ENCODE measurements around the gene MRPL38.

The MRPL38 gene

DNA sequence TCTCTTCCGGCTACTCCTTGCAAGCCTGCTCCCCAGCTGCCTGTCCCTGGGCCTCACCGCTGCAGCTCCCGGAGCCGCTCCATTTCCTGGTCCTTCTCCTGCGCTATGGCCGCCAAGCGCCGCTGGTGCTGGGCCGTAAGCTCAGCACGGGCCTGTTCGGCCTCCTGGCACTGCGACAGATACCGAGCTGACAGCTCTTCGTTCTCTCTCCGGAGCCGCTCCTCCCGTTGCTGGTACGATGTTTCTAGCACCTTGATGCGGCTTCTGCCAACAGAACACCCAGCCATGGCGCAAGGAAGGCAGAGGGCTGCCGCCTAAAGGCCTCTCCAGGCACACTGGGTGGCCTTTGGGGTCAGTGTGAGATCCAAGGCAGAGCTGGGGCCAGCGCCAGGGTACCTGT lies 14.9 kb upstream of the MRPL38 start:
- DNase-seq (ENCODE audit: low spot score), result no peak

DNA sequence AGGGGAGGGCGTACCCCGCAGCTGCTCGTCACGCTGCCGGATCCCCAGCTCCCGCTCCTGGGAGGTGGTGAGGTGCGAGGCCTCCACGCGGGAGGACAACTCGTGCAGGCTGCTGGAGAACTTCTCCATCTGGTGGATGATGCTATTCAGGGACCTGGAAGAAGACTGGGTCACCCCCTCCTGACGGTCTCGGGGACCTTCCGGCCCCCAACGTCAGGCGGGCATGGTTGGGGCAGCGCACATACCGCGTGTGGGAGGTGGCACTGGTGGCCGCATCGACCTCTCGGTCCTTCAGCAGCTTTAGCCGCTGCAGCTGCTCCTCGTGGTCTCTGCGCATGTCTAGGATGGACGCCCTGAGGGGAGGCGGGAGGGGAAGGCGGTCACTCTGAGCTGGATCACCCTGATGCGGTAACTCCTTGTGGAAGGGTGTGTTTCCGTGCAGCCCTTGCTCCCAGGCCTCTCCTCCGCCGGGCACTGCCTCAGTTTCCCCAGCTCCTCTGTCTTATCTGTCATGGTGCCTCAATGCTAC lies 13.3 kb upstream of the MRPL38 start:
- no peak for DNase-seq (ENCODE audit: low spot score)

DNA sequence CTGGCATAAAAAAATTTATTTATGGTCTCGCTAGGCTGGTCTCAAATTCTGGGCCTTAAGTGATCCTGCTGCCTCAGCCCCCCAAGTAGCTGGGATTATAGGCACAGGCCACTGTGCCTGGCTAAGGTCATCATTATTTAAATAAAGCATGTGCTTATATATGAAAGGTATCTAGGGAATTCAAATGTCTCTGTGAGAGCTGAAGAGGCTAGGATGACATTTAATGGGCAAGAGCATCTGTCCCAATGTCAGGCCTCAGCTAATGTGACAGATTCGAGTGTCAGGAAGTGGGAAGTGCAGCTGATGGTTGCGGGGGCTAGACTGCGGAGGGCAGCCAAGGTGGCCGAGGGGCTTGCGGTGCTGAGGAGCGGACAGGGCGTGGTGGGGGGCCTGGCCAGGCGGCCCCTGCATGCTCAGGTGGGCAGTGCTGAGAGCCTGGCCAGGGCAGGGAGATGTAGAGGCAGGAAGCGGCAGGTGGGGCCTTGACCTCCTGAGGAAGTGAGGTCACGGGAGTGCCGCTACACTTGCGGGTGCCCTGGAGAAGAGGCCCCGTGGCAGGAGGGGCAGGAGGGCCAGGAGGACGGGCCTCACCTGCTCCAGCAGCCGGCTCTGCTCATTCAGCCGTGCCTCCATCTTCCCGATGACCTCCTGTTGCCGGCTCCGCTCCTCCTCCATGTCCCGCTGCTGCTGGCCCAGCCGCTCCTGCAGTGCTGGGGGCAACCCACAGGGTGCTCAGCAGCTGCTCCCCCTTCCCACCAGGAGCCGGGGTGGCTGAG lies 12.6 kb upstream of the MRPL38 start:
- no peak for DNase-seq (ENCODE audit: low spot score)

DNA sequence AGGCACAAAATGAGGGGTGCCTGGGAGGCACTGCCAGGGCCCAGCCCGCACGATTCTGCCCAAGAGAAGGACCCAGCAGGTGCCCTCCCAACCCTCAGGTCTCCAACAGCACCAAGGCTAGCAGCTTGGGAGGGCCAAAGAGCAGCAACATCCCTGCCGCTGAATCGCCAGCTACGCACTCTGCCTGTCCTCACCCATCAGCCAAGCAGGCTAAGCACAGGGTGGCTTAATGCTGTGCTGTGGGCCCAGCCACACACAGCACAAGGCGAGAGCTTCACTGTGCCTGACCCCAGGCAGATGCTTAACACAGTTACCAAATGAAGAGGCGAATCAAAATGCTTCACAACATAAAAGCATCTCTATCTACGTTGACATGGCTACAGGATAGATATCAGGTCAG lies 10.6 kb upstream of the MRPL38 start:
- DNase-seq (ENCODE audit: low spot score), result no peak

DNA sequence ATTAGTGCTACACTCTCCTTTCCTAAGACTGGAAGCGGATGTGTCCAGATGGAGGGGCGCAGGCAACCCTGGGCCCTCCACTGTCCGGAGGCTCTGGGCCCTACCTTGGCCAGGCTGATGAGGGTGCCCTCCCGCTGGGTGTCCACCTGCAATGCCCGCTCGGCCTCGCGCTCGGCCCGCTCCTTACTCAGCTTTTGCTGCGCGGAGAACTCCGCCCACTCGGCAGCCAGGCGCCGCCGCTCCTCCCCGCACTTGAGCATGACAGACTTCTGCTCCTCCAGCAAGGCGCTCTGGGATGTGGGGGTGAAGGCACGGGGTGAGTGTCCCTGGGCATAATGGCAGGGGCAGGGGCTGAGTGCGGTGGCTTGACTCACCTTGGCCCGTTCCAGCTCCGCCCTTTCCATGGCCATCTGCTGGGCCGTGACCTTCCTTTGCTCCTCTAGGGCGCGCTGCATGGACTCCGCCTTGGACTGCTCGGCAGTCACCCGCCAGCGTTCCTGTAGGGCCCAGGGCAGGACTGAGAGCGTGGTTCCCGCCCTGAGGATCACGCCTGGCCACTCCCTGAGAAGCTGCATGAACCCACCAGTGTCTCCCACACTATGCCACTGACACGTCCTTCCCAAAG lies 10.1 kb upstream of the MRPL38 start:
- DNase-seq (ENCODE audit: low spot score), result no peak

DNA sequence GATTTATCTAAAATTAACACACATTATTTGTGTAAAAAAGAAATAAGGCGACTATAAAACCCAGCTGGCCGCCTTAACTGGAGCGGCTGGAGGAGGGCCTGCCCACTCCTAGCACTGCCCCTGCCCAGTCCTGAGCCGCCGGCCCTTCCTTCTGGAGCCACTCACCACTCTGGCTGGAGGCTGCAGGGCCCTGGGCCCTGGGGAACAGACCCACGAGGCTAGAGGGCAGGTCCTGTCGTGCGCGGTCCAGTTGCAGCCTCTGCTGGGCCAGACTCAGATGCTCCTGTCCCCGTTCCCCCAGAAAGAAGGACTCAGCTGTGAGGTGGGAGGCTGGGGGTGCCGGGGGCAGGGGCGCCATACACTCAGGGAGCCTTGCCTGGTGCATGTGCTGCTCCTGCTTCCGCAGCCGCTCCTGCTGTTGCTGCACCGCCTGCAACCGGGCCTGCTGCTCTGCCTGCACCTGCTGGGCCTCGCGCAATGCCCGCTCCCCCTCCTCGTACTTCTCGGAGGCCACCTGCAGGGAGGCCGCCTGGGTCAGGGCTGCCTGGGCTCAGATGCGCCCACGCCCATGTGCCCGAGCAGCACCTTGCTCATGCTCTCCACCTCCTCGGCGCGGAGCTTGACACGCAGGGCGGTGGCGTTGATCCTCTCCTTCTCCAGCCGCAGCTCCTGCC lies 9.0 kb upstream of the MRPL38 start:
- no peak for DNase-seq (ENCODE audit: low spot score)

GRCh38 chr17:75910699-75911098 lies 6.0 kb upstream of the MRPL38 start:
- no peak for DNase-seq (ENCODE audit: low spot score)

- no peak for DNase-seq (ENCODE audit: low spot score)
Observed at GRCh38 chr17:75909812-75910274, 5.2 kb upstream of the MRPL38 start.

DNA sequence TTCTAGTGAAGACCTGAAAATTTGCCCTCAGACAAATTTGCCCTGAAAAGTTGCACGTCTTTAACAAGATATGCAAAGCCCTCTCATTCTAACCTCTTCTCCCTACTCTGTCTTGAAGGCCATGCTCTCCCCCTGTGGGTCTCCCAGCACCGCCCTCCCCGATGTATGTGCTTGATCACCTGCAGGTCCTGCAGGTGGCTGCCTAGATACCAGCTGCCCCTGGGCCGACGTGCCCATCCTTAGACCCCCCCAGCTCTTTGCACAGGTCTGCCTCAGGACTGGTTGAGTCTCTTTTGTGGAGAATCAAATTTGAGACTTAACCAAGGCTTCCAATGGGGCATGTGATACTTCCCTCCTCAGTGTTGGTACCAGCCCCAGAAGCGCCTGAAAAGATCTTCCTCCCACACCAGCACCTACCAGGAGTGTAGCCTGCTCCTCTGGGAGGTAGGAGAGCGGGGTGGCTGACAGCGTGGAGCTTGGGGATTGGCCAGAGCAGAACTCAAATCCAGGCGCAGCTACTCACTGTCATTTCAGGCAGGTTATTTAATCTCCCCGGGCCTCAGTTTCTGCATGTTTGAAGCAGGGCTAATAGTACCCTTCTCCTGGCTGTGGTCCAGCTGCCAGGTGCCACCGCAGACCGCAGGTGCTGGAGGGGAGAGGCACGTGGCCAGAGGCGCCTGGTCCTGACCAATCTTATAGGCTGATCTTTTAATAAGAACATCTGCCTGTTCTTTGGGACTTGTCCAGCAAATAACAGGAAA lies 4.5 kb upstream of the MRPL38 start:
- no peak for DNase-seq (ENCODE audit: low spot score)

DNA sequence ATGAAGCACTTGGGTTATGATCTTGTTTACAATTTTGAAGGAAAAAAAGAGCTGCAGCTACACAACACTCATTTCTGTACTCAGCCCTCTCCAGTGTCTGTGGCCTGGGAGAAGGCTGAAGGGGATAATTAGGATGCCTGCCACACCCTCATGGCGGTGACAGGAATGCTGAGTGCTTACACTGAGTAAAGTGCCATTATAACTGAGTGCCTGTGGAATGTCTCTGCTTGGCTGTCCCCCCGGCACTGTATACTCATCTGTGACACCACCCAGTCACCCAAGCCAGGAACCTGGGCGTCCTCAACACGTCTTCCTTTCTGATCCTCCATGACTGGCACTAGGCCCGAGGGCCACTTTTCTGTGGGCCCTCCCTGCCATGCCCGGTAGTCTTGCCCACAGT lies 3.5 kb upstream of the MRPL38 start:
- DNase-seq (ENCODE audit: low spot score), result no peak

DNA sequence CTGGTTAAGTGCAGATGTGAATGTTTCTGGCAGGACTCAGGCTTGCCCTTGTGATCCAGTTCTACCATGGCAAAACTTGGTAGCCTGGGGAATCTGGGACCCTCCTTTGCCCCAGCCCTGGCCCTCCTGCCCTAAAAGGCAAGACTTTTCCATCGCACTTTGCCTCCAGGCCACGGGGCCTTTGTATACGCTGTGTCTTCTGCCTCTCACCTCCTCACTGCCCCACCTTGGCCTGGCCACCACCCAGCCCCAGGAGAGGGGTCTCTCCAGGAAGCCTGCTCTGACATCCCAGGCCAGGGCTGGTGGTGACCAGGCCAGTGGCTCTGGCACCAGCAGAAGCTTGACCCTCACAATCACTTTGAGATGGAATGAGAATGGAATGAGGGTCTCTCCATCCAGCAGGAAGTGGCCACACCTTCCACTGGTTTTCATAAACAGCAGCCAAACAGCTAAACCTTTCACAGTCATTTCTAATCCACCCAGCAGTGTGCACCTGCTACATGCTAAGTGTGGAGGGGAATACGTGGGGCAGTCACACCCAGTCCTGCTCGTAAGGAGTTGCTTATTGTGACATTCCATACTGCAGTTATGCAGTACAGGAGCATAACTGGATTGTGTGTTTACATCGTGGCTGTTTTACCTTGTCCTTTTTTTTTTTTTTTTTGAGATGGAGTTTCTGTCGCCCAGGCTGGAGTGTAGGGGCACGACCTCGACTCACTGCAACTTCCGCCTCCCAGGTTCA lies 1.6 kb upstream of the MRPL38 start:
- DNase-seq (ENCODE audit: low spot score), result no peak

GRCh38 chr17:75902406-75902805 lies 2.3 kb downstream of the MRPL38 start:
- no peak for DNase-seq (ENCODE audit: low spot score)

DNA sequence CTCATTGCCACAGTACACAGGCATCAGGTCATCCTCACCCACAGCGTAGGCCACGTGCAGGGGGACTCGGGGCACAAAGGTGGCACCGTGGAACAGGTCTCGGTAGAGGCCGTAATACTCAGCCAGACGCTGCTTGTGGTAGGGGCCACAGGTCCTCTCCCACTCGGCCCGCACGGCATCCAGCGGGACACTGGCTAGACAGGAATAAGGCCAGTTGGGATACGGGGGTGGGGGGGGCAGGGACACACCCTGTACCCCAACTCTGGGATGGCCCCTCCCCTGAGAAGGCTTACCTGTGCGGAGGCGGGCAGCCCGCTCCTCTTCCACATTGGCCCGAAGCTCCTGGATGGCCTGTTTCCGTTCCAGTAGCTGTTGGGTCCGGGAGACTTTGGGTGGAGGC lies 3.0 kb downstream of the MRPL38 start:
- no peak for DNase-seq (ENCODE audit: low spot score)

DNA sequence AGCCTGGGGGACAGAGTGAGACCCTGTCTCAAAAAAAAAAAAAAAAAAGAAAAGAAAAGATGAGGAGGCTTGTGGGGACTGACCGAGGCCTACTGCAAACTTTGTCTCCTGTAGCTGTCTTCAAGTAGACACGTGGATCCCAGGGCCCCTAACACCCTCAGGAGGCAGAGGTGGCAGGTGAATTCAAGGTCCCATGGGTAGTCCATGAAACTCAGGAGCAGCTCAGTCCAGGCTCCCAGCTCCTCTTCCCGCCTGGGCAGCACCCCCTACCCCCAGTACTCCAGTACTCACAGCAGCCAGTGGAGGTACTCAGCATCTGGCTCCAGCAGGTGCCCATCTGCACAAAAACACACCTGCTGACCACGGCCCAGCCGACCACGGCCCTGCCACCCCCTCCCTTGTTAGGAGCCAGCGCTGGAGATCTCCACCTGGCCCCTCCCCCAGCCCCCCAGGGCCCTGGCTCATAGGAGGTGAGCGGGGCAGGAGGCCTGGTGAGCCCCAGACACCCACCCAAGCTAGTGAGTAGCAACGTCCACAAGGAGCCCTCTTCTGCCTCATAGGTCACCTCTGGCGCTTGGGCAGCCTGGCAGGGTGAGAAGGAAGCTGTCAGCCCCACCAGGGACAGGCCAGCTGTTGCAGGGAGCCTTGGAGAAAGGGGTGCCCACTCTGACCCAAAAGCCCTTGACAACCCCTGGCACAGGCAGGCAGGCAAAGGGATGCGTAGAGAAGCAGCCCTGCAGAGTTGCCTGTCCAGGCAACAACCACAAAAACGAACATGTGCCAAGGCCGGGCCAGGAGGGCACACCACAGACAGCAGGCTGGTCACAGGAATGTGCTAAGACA lies 3.8 kb downstream of the MRPL38 start:
- no peak for DNase-seq (ENCODE audit: low spot score)

DNA sequence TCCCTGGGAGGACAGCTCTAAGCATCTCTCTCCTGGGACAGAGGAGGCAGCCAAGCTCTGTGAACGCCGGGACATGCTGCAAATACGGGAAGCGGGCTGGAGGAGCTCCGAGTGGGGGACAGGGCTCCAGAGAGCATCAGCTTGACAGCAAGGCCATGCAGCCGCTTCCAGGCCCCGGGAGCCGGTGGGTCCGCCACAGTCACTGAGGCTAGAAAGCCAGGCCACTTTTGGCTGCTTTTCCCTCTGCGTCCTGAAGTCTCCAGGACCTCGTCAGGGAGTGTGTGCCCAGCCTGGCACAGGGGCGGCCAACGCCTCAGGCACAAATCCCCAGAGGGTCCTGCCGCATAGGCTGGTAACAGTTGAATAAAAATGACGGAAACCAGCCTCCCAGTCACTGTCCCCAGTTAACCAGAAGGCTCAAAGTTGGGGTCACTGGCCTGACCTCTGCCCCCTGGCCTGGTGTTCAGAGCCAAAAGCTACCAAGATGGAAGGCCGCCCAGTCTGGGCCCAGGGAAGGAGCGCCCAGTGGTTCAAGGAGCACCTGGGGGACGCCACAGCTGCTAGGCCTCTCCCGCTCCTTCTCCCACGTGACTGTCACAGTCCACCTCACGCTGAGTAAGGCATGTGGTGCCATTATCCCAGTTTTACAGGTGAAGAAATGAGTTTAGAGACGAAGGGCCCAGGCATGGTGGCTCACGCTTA lies 4.8 kb downstream of the MRPL38 start:
- no peak for DNase-seq (ENCODE audit: low spot score)

GRCh38 chr17:75899353-75899752 lies 5.3 kb downstream of the MRPL38 start:
- DNase-seq (ENCODE audit: low spot score), result no peak

DNA sequence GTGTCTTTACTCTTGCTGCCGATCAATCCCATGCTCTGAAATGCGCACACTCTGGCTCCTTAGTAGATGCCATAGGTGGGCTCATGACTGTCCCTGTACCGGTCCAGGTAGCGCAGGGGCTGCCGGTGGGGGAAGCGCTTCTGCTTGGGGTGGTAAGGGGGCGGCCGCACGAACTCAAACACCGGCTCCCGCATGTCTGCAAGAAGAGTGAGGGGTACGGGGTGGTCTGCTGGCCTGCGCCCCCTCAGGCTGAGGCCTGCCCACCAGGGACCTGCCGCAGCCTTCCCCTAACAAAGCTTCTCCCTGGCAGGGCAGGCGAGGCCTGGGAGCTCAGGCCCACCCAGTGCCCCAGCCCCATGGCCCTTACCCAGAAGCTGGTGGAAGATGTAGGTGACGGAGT lies 5.9 kb downstream of the MRPL38 start:
- DNase-seq (ENCODE audit: low spot score), result no peak

- no peak for DNase-seq (ENCODE audit: low spot score)
Observed at GRCh38 chr17:75898065-75898464, 6.6 kb downstream of the MRPL38 start.

DNA sequence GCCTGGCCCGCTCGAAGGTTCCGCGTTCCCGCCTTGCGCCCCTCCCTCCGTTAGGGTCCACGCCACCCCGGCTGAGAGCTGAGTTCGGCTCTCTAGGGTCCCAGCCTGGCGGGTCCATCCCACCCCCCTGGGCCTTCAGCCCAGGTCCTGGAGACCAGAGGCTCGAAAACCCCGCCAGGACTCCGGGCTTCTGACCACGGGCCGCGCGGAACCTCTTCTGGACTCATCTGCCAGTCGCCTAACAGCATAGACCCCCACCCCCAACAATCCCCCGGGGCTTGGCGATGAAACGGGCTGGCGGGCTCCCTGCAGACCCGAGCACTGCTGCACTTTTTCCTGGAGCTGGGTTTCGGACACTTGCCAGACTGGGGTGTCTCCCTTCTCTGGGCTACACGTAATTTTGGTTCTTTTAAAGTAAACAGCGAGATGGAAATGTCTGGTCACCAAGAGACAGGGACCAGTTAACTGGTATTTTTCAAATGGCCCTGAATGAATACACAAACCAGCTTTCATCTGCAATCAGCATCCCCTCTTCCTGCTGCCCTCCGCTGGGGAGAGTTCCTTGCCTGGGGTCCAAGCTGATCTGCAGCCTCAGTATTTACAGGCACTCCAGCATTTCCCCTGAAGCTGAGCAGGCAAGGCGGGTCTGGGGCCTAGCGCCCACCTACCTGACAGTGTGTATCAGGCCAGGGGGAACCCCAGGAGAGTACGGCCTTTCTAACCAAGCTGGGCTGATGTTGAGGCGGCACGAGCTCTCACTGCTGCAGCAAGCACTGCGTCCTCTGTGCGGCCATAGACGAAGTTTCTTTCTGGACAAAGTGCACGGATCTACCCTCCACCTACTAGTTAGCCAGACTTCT lies 7.3 kb downstream of the MRPL38 start:
- no peak for DNase-seq (ENCODE audit: low spot score)
